GM12874 (cell line): ENCODE results near the gene DNAJB6.

Source experiments
- CTCF ChIP-seq: IDR thresholded peaks from 2 replicates; pipeline ENCODE4 v1.5.1; 2011; ENCODE audit warnings: low read depth, mild to moderate bottlenecking, control low read depth, low read length, moderate library complexity; ENCODE audit not compliant: insufficient read depth

Gene DNAJB6

GRCh38 chr7:157405914-157406810, 69.4 kb downstream of the DNAJB6 start:
- TF ChIP-seq CTCF: no peak

- TF ChIP-seq CTCF: no peak
Observed at GRCh38 chr7:157406971-157407370, 70.2 kb downstream of the DNAJB6 start.

- TF ChIP-seq CTCF: no peak
Observed at GRCh38 chr7:157407512-157408257, 70.9 kb downstream of the DNAJB6 start.

- no peak for TF ChIP-seq CTCF
Observed at GRCh38 chr7:157408258-157409101, 71.7 kb downstream of the DNAJB6 start.

GRCh38 chr7:157409149-157409752, 72.4 kb downstream of the DNAJB6 start:
- TF ChIP-seq CTCF: no peak

- no peak for TF ChIP-seq CTCF
Observed at GRCh38 chr7:157409753-157410727, 73.2 kb downstream of the DNAJB6 start.
